ENCODE measurements around the gene SAMD9. TPM values are rescaled to one million over a fixed set of nuclear protein-coding genes. Genes with fewer than 3 reads are reported as not detected.
A peak's percentile ranks its signal among the peaks of the same experiment; 100 is the strongest.

The SAMD9 gene
- total and polyA plus RNA-seq, 2 experiments from 2014 or later = 15.3 to 31.2 TPM

GRCh38 chr7:93053949-93054943, 63.5 kb downstream of the SAMD9 start:
- TF ChIP-seq EZH2 (IDR thresholded peaks at IDR 0.05; ENCODE audit: insufficient read depth, poor library complexity, severe bottlenecking) = no peak
- TF ChIP-seq EZH2phosphoT487 (IDR thresholded peaks at IDR 0.05; ENCODE audit: insufficient read depth, low read depth) = no peak
- no peak overlapping the region for H3K4me2 ChIP-seq (ENCODE audit: unreplicated experiment)
- H3K4me3 ChIP-seq = no peak overlapping the region
- no peaks in the 10 kb centered on the region for H3K9me3 ChIP-seq (ENCODE audit: low read depth)
- H3K9ac ChIP-seq = no peak overlapping the region
- H3K27ac ChIP-seq = no peak overlapping the region
- no peaks in the 10 kb centered on the region for H3F3A ChIP-seq (ENCODE audit: insufficient read depth)
- no peaks in the 10 kb centered on the region for H3K9me2 ChIP-seq (ENCODE audit: insufficient read depth)
- DNase-seq = no peak
- no peaks in the 10 kb centered on the region for H3K36me3 ChIP-seq (ENCODE audit: low read depth)
- H2AFZ ChIP-seq = 0 out of 2 replicates have a peak overlapping the region, but pooled peaks have one; percentile 17
- in situ Hi-C loops (cut with MboI) = loop anchor here (10.0 kb wide), 2 partner anchors 219 to 369 kb away; partner anchors contain the start of gene CDK6
- no peaks in the 10 kb centered on the region for H4K20me1 ChIP-seq (ENCODE audit: insufficient read depth)
- H3K4me1 ChIP-seq (ENCODE audit: insufficient read depth) = no peaks in the 10 kb centered on the region
- 84 to 87% methylated on average over 8 of the region's 8 CpGs for WGBS, 2 experiments (ENCODE audit: low coverage in 1 of 2, low lambda C conversion rate in 2 of 2, missing lambda C conversion rate in 2 of 2)
- H3K79me2 ChIP-seq (ENCODE audit: insufficient read depth) = no peaks in the 10 kb centered on the region
- H3K27me3 ChIP-seq (replicated peaks; ENCODE audit: insufficient read depth) = no peaks in the 10 kb centered on the region

- Histone ChIP-seq H3F3A (ENCODE audit: insufficient read depth) (no peaks in the 10 kb centered on the region), H3K36me3 (ENCODE audit: low read depth) (no peaks in the 10 kb centered on the region), H3K79me2 (ENCODE audit: insufficient read depth) (no peaks in the 10 kb centered on the region), H3K4me2 (ENCODE audit: unreplicated experiment) (no peak overlapping the region), H4K20me1 (ENCODE audit: insufficient read depth) (no peaks in the 10 kb centered on the region), H3K9me3 (ENCODE audit: low read depth) (no peaks in the 10 kb centered on the region), H2AFZ (0 out of 2 replicates have a peak overlapping the region, but pooled peaks have one; percentile 17), H3K9ac (no peak overlapping the region), H3K4me1 (ENCODE audit: insufficient read depth) (0 out of 2 replicates have a peak, but pooled peaks cover under 1% of the 10 kb centered on the region), H3K27me3 (replicated peaks; ENCODE audit: insufficient read depth) (no peaks in the 10 kb centered on the region), H3K27ac (no peak overlapping the region), H3K4me3 (no peak overlapping the region), H3K9me2 (ENCODE audit: insufficient read depth) (no peaks in the 10 kb centered on the region)
- DNase-seq = no peak
- no peak for TF ChIP-seq EZH2phosphoT487 (IDR thresholded peaks at IDR 0.05; ENCODE audit: insufficient read depth, low read depth)
- no peak for TF ChIP-seq EZH2 (IDR thresholded peaks at IDR 0.05; ENCODE audit: insufficient read depth, poor library complexity, severe bottlenecking)
- 60 to 64% methylated on average over 5 of the region's 5 CpGs for WGBS, 2 experiments (ENCODE audit: low coverage in 1 of 2, low lambda C conversion rate in 2 of 2, missing lambda C conversion rate in 2 of 2)
- in situ Hi-C loops (cut with MboI) = loop anchor here (10.0 kb wide), 2 partner anchors 219 to 369 kb away; partner anchors contain the start of gene CDK6
Observed at GRCh38 chr7:93053209-93053948, 64.4 kb downstream of the SAMD9 start.

- Histone ChIP-seq H3F3A (ENCODE audit: insufficient read depth) (no peaks in the 10 kb centered on the region), H4K20me1 (ENCODE audit: insufficient read depth) (no peaks in the 10 kb centered on the region), H3K9me3 (ENCODE audit: low read depth) (no peaks in the 10 kb centered on the region)
Observed at GRCh38 chr7:93051660-93052059, 66.1 kb downstream of the SAMD9 start.

More at GRCh38 chr7:93051660-93052059, 66.1 kb downstream of the SAMD9 start:
- Histone ChIP-seq H3K27me3 (replicated peaks; ENCODE audit: insufficient read depth) (no peaks in the 10 kb centered on the region), H3K36me3 (ENCODE audit: low read depth) (no peaks in the 10 kb centered on the region), H3K4me3 (no peak overlapping the region), H3K4me1 (ENCODE audit: insufficient read depth) (peaks cover 8% of the 10 kb centered on the region; the same call in 1 of the 2 replicates), H2AFZ (no peak overlapping the region), H3K4me2 (ENCODE audit: unreplicated experiment) (no peak overlapping the region), H3K79me2 (ENCODE audit: insufficient read depth) (no peaks in the 10 kb centered on the region), H3K9ac (no peak overlapping the region), H3K9me2 (ENCODE audit: insufficient read depth) (no peaks in the 10 kb centered on the region), H3K27ac (no peak overlapping the region)
- WGBS, 2 experiments (ENCODE audit: low coverage in 1 of 2, low lambda C conversion rate in 2 of 2, missing lambda C conversion rate in 2 of 2) = 94 to 97% methylated on average over 6 of the region's 6 CpGs
- DNase-seq = no peak
- no peak for TF ChIP-seq EZH2 (IDR thresholded peaks at IDR 0.05; ENCODE audit: insufficient read depth, poor library complexity, severe bottlenecking)
- no peak for TF ChIP-seq EZH2phosphoT487 (IDR thresholded peaks at IDR 0.05; ENCODE audit: insufficient read depth, low read depth)
- in situ Hi-C loops (cut with MboI) = loop anchor here (10.0 kb wide), 2 partner anchors 217 to 367 kb away; partner anchors contain the start of gene CDK6

Other genes starting within 250 kb of the SAMD9 start
- 11.0 and 17.0 TPM in 2 replicates for gene SAMD9L, start 30.4 kb upstream of the SAMD9 start, total RNA-seq (2014; rRNA removed; shearing (Covaris generic))
- gene SAMD9L, start 30.4 kb upstream of the SAMD9 start, polyA plus RNA-seq (2016; fragmentation: Nextera tagmentation; extraction: Ambion mirVana) = 18.5 and 19.9 TPM in 2 replicates
- gene HEPACAM2, start 108.5 kb upstream of the SAMD9 start, total RNA-seq (2014; rRNA removed; shearing (Covaris generic)) = not detected in 2 replicates
- not detected in 2 replicates for gene HEPACAM2, start 108.5 kb upstream of the SAMD9 start, polyA plus RNA-seq (2016; fragmentation: Nextera tagmentation; extraction: Ambion mirVana)
- 23.3 and 30.9 TPM in 2 replicates for gene VPS50, start 114.4 kb upstream of the SAMD9 start, total RNA-seq (2014; rRNA removed; shearing (Covaris generic))
- gene VPS50, start 114.4 kb upstream of the SAMD9 start, polyA plus RNA-seq (2016; fragmentation: Nextera tagmentation; extraction: Ambion mirVana) = 10.3 and 11.9 TPM in 2 replicates

Data from GM23248 (cell line).